GM12878 (cell line): Measurements from ENCODE around the gene UQCR10. TPM values are rescaled to one million over a fixed set of nuclear protein-coding genes. Genes with fewer than 3 reads are reported as not detected.

Experiments used
- CEBPB ChIP-seq, 2 experiments: fragments of 150-350 bp in 1 of 2; IDR thresholded peaks; 2 replicates each; pipeline ENCODE4 v1.6.1; 2012 to 2014; ENCODE audit warnings: low read depth in 2 of 2, low read length in 2 of 2, borderline replicate concordance in 1 of 2, inconsistent platforms in 1 of 2
- CHD2 ChIP-seq: IDR thresholded peaks from 2 replicates; pipeline ENCODE4 v1.6.1; 2011; ENCODE audit warnings: low read depth, low read length, improper control_type of control experiment, borderline replicate concordance
- CTCF ChIP-seq, 3 experiments: IDR thresholded peaks in 2 of 3; conservative IDR thresholded peaks in 1 of 3; 2 replicates each; pipeline ENCODE4 v1.5.1; 2011; ENCODE audit warnings: low read depth in 3 of 3, low read length in 3 of 3, mild to moderate bottlenecking in 3 of 3, control low read depth in 2 of 3, moderate library complexity in 2 of 3, inconsistent platforms in 1 of 3, mixed read lengths in 1 of 3; ENCODE audit not compliant: control insufficient read depth in 2 of 3, insufficient read depth in 1 of 3; ENCODE audit errors: extremely low read depth in 1 of 3
- NKRF ChIP-seq: fragments of 450-650 bp; conservative IDR thresholded peaks from 2 replicates; pipeline ENCODE4 v1.6.1; 2017; ENCODE audit warnings: mild to moderate bottlenecking, moderate library complexity
- RELB ChIP-seq: fragments of 450-650 bp; IDR thresholded peaks from 2 replicates; pipeline ENCODE4 v1.6.1; 2017; ENCODE audit warnings: low read depth, mild to moderate bottlenecking, moderate library complexity
- SMAD1 ChIP-seq: fragments of 450-650 bp; IDR thresholded peaks from 2 replicates; pipeline ENCODE4 v1.6.1; 2018; ENCODE audit warnings: mild to moderate bottlenecking, low read depth; ENCODE audit not compliant: partially characterized antibody
- polyA plus RNA-seq, 11 experiments: library from polyadenylated mRNA; depleted of rRNA in 4 of 11; unstranded in 6 of 11; stranded (reverse) in 5 of 11; fragments of >200 nt; fragmentation: Nextera tagmentation in 4 of 11; fragmentation: Illumina TruSeq in 1 of 11; extraction: Ambion mirVana in 4 of 11; extraction: Trizol in 1 of 11; gene quantifications; 1 replicate in 1 of 11; 2 replicates in 10 of 11; pipeline versions ENCODE4 v1.2.1 to v1.2.3, GENCODE V29; 2011 to 2016; ENCODE audit warnings: inconsistent platforms in 2 of 11, missing spikeins in 2 of 11, low read depth in 1 of 11
- total RNA-seq, 4 experiments: library from RNA; depleted of rRNA in 3 of 4; stranded (reverse); fragments of >200 nt in 3 of 4; fragmentation: Illumina TruSeq in 1 of 4; extraction: Trizol in 1 of 4; gene quantifications; 2 replicates each; pipeline versions ENCODE4 v1.2.1 to v1.2.3, GENCODE V29; 2013 to 2021

Gene UQCR10
- total and polyA plus RNA-seq, 10 of the 15 experiments (the other 5 are each of a cell fraction or from before 2014, with no cell fraction given), result 144 to 1,021 (median 214) TPM

GRCh38 chr22:29733362-29734201, 33.6 kb upstream of the UQCR10 start (continued):
- TF ChIP-seq NKRF (no peak), CHD2 (no peak), CEBPB (IDR thresholded peaks at IDR 0.05; ENCODE audit: borderline replicate concordance in 1 of 2, low read depth in 2 of 2, low read length in 2 of 2) (no peak), CTCF (IDR thresholded peaks at IDR 0.05 in 2 of 3, conservative IDR thresholded peaks at IDR 0.05 in 1 of 3; ENCODE audit: control insufficient read depth in 2 of 3, extremely low read depth in 1 of 3, insufficient read depth in 1 of 3, low read depth in 3 of 3, low read length in 3 of 3) (no peak), SMAD1 (no peak), RELB (no peak)
